CD4-positive, CD25-positive, alpha-beta regulatory T cell (primary cell): ENCODE data around the gene PPIP5K2. TPM values are rescaled to one million over a fixed set of nuclear protein-coding genes. Genes with fewer than 3 reads are reported as not detected.
A peak's percentile ranks its signal among the peaks of the same experiment; 100 is the strongest.

Experiments used
- ATAC-seq, 2 donors: fragments of 150-1000 bp; cut with Tn5 transposase; one replicate each; pipeline ENCODE4 v1.10.0; 2021; ENCODE audit warnings: low read depth in 2 of 2, moderate number of reproducible peaks in 2 of 2, moderate library complexity in 1 of 2
- DNase-seq, 3 donors: peaks; one replicate each; pipeline versions ENCODE4 v3.0.0 to v3.0.0-alpha.2; 2012 to 2022; ENCODE audit warnings: mixed read lengths in 1 of 3
- H3K27ac ChIP-seq: one replicate; pipeline ENCODE4 v1.7.0; 2013; ENCODE audit warnings: mild to moderate bottlenecking, low read length; ENCODE audit not compliant: insufficient read depth, poor library complexity, severe bottlenecking
- H3K27me3 ChIP-seq: one replicate; pipeline ENCODE4 v1.7.0; 2013; ENCODE audit warnings: low read length; ENCODE audit not compliant: control insufficient read depth, insufficient read depth
- H3K36me3 ChIP-seq: one replicate; pipeline ENCODE4 v1.7.0; 2013; ENCODE audit warnings: mild to moderate bottlenecking, low read length, moderate library complexity; ENCODE audit not compliant: control insufficient read depth, insufficient read depth
- H3K4me1 ChIP-seq: 2 replicates; pipeline ENCODE4 v1.7.0; 2013; ENCODE audit warnings: mild to moderate bottlenecking, low read length; ENCODE audit not compliant: insufficient read depth, control insufficient read depth, poor library complexity, severe bottlenecking
- H3K4me3 ChIP-seq: one replicate; pipeline ENCODE4 v1.7.0; 2013; ENCODE audit warnings: low read depth, mild to moderate bottlenecking, low read length, moderate library complexity
- H3K9me3 ChIP-seq, 2 experiments: 1 replicate in 1 of 2; 2 replicates in 1 of 2; pipeline ENCODE4 v1.7.0; 2013; ENCODE audit warnings: low read length in 2 of 2, mild to moderate bottlenecking in 1 of 2, moderate library complexity in 1 of 2; ENCODE audit not compliant: control insufficient read depth in 2 of 2
- H3K27ac Mint-ChIP-seq, 3 donors: one replicate each; pipeline ENCODE4 v1.8.0; 2020 to 2022; ENCODE audit warnings: mild to moderate bottlenecking in 3 of 3, mixed read lengths in 3 of 3, moderate library complexity in 2 of 3
- H3K27me3 Mint-ChIP-seq: one replicate; pipeline ENCODE4 v1.8.0; 2022; ENCODE audit warnings: mild to moderate bottlenecking, mixed read lengths
- H3K36me3 Mint-ChIP-seq: one replicate; pipeline ENCODE4 v1.8.0; 2020; ENCODE audit warnings: mixed read lengths
- H3K4me1 Mint-ChIP-seq, 4 donors: one replicate each; pipeline ENCODE4 v1.8.0; 2020 to 2022; ENCODE audit warnings: mixed read lengths in 4 of 4, mild to moderate bottlenecking in 1 of 4
- H3K4me3 Mint-ChIP-seq, 4 donors: one replicate each; pipeline ENCODE4 v1.8.0; 2020 to 2022; ENCODE audit warnings: mild to moderate bottlenecking in 4 of 4, mixed read lengths in 4 of 4, moderate library complexity in 3 of 4
- H3K9me3 Mint-ChIP-seq, 7 donors: one replicate each; pipeline ENCODE4 v1.8.0; 2020 to 2022; ENCODE audit warnings: mixed read lengths in 7 of 7, mild to moderate bottlenecking in 3 of 7, moderate library complexity in 2 of 7
- polyA plus RNA-seq, 4 donors: library from polyadenylated mRNA; unstranded; fragments of 300-500 nt; fragmentation: Illumina TruSeq; gene quantifications; one replicate each; pipeline ENCODE4 v1.2.3, GENCODE V29; 2021
- total RNA-seq: library from RNA; stranded (reverse); gene quantifications from one replicate; pipeline ENCODE4 v1.2.3, GENCODE V29; 2022

The PPIP5K2 gene
- total and polyA plus RNA-seq, 5 donors from 2014 or later: 23.9 to 47.5 (median 24.3) TPM

- DNase-seq (no peak), ATAC-seq (no peak)
- H3K27me3 ChIP-seq: peaks cover 8% of the 10 kb centered on the region
- Mint-ChIP-seq H3K27ac (peak overlapping the region in 2 of 3 donors; percentile 62 to 67), H3K4me3 (peak overlapping the region; percentile 87 to 97 (median 93)), H3K27me3 (peaks cover 7% of the 10 kb centered on the region), H3K9me3 (peaks cover 0 to 2% (median 0%) of the 10 kb centered on the region in 7 donors), H3K4me1 (peaks cover 18 to 44% (median 21%) of the 10 kb centered on the region in 4 donors), H3K36me3 (no peaks in the 10 kb centered on the region)
- no peak overlapping the region for H3K27ac ChIP-seq
- no peaks in the 10 kb centered on the region for H3K9me3 ChIP-seq
- H3K4me3 ChIP-seq: peak overlapping the region; percentile 72
- H3K4me1 ChIP-seq: peaks cover 22% of the 10 kb centered on the region
- H3K36me3 ChIP-seq: no peaks in the 10 kb centered on the region
These were observed 139.7 kb downstream of the PPIP5K2 start for GRCh38 chr5:103259705-103260355.

DNA sequence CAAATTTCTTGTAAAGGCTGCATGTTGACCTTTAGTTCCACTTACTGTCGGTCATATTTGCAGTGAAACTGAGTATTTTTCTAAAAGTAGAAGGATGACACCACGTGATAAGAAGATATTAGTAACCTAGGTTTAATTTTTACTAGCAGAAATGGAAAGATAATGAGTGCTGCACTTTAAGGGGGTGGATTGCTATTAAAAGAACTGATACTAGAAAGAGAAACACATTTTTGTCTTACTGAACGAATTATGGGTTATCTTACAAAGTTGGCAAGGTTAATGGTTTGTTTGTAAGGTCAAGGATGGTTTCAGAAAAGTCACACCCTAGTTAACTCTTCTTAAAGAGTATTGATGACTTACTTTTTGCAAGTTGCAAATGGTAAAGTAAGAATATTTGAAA is 140.8 kb downstream of the PPIP5K2 start:
- peaks cover 18 to 49% (median 21%) of the 10 kb centered on the region in 4 donors for H3K4me1 Mint-ChIP-seq
- ATAC-seq: no peak

More for the DNA sequence above, 140.8 kb downstream of the PPIP5K2 start:
- peak in 1 of 3 donors; percentile 18 for DNase-seq
- Histone ChIP-seq H3K4me1 (peaks cover 22% of the 10 kb centered on the region), H3K9me3 (no peaks in the 10 kb centered on the region), H3K27me3 (peaks cover under 1% of the 10 kb centered on the region), H3K27ac (no peak overlapping the region), H3K4me3 (peak overlapping the region; percentile 0), H3K36me3 (no peaks in the 10 kb centered on the region)
- Mint-ChIP-seq H3K27ac (no peak overlapping the region), H3K27me3 (no peaks in the 10 kb centered on the region), H3K9me3 (peaks cover 0 to 2% (median 0%) of the 10 kb centered on the region in 7 donors), H3K36me3 (no peaks in the 10 kb centered on the region), H3K4me3 (peak overlapping the region; percentile 15 to 95 (median 57))

Other genes with a start within 250 kb of the PPIP5K2 start
- gene GIN1, start 163 bp upstream of the PPIP5K2 start, total RNA-seq: 2.3 TPM
- 10 to 100 TPM in 1 of 4 donors, 1 to 10 TPM in 3; 7.2 to 12.7 (median 9.2) TPM for gene GIN1, start 163 bp upstream of the PPIP5K2 start, polyA plus RNA-seq
- 2.7 TPM for gene MACIR, start 138.5 kb downstream of the PPIP5K2 start, total RNA-seq
- 1 to 10 TPM; 4.1 to 4.8 (median 4.6) TPM for gene MACIR, start 138.5 kb downstream of the PPIP5K2 start, polyA plus RNA-seq